Fibroblast of skin of right quadriceps (primary cell): Measurements from ENCODE around the gene SNAPC1.

ENCODE experiments used
- DNase-seq: peaks from one replicate; pipeline ENCODE4 v3.0.0-alpha.2; 2013

Gene SNAPC1

GRCh38 chr14:61812347-61813095, 50.3 kb downstream of the SNAPC1 start, which contains the start of gene SYT16:
TSS of gene SYT16 (plus strand) at chr14:61812703.
- no peak for DNase-seq

GRCh38 chr14:61813096-61813606, 50.9 kb downstream of the SNAPC1 start:
- DNase-seq: no peak

GRCh38 chr14:61822458-61822857, 60.2 kb downstream of the SNAPC1 start:
- no peak for DNase-seq

GRCh38 chr14:61832783-61833182, 70.6 kb downstream of the SNAPC1 start:
- no peak for DNase-seq

- no peak for DNase-seq
Observed at GRCh38 chr14:61836184-61836583, 74.0 kb downstream of the SNAPC1 start.

GRCh38 chr14:61836807-61837206, 74.6 kb downstream of the SNAPC1 start:
- no peak for DNase-seq

- peak; percentile 67 for DNase-seq
Observed at GRCh38 chr14:61837336-61838229, 75.4 kb downstream of the SNAPC1 start.

GRCh38 chr14:61838661-61839245, 76.5 kb downstream of the SNAPC1 start:
- peak; percentile 2 for DNase-seq

GRCh38 chr14:61839507-61839906, 77.3 kb downstream of the SNAPC1 start:
- DNase-seq: peak; percentile 43

- peak; percentile 39 for DNase-seq
Observed at GRCh38 chr14:61841145-61841544, 78.9 kb downstream of the SNAPC1 start.
